ENCODE results near the gene TTYH2.

The TTYH2 gene

DNA sequence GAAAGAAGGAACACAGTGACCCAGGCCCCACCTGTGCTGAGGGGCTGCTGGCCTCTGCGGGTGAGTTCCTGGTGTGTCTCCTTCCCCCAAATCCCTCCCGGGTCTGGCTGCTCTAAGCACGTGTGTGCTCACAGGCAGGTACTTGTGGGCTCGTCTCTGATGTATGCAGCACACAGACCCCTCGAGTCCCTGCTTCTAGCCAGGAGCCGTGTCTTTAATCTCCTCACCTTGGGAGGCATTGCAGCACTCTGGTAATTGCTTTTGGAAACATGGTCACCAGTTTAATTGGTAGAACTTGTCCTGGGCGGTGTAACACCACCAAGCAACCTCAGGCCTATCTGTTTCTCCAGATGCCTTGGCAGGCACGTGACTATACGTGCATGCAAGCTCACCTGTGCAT lies 18.7 kb upstream of the TTYH2 start:
- DNase-seq, result no peak

DNA sequence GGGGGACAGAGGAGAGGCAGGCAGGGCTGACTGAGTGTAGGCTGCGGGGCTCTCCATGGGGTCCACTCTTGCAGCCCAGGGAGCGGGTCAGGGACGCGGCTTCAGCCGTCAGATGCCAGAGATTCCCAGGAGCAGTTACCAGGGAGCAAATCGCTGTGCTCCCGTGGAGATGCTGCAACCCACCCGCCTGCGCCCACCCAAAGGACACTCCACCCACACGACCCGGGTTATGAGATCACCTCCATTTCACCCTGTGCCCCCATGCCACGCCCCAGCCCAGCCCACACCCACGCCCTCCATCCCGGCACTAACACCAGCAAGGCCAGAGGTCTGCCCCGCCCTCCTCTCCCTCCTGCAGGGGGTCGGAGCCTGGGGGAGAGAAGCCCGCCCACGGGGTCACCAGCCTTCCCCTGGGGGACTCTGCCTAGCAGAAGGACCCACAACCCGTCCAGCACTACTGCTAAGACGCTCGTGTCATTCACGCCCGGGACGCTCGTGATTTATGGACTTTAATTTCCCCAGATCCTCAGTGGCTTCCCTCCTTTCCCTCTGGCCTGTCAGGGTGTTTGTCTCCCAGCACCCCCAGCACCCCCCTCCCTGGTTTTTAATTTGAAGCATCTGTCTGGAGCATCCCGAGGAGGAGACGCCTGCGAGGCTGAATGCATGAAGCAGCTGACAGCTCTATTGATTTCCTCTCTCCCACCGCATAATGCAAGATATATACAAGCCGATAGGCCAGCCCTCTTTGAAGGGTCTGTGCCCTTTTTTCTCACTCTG lies 16.6 kb upstream of the TTYH2 start:
- DNase-seq, result no peak

DNA sequence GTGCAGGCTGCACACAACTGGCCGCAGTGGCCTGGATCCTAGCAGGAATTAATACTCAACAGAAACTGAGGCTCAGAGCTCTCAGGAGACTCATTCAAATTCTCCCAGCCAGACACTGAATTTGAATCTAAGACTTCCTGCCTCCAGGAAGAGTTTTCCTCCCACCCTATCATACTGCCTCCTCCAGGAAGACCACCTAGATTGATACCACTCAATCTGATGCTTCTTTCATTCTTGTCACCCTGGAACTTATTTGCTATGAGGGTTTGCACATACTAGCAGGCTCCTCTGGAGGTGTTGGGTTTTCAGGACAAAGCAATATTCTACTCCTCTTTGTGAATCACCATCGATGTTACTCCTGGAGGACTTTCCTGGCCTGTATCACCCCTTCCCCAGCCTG lies 15.6 kb upstream of the TTYH2 start:
- DNase-seq, result no peak

DNA sequence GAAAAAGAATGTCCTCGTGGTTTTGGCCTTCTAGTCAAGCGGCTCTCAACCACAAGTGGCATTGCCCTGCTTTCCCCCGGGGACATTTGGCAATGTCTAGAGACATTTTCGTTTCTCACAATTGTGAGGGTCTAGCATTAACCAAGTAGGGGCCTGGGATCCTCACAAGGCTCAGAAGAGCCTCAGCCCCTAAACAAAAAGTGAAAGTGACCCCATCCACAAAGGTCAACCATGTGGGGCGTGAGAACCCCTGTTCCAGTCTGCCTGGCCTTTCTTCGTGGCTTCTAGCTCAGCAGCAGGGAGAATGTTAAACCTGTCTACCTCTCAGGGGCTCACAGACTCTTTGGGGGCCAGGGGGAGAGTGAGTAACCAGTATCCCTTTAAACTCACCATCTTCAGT lies 14.7 kb upstream of the TTYH2 start:
- no peak for DNase-seq

DNA sequence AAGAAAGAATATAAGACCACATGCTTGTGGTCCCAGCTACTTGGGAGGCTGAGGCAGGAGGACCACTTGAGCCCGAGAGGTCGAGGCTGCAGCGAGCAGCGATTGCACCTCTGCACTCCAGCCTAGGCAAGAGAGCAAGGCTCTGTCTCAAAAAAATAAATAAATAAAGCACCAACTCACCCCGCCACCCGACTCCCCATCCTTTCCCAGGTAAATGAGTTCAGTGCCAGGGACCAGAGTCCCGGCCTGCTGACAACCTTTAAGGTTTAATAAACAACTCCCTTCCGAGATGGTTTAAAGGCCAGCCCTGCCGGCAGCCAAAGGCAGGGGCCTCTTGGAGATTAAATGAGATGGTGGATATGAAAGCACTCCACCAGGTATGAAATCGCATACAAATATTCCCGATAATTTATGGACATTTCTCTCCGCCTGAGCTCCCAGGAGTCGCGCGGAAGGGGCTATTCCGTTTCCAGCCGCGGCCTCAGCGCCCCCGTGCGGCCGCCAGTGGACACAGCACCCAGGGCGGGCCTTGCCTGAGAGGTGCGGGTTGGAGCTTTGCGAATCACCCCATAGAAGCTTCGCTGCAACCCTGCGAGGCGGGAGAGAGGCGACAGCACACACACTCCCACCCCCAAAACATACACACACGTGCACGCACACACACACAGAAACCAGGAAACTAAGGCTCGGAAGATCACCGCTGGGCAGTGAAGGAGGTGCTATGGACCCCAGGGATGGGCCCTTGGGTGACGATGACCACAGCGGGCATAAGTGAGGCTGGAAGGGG lies 13.9 kb upstream of the TTYH2 start:
- DNase-seq, result peak; percentile 45

DNA sequence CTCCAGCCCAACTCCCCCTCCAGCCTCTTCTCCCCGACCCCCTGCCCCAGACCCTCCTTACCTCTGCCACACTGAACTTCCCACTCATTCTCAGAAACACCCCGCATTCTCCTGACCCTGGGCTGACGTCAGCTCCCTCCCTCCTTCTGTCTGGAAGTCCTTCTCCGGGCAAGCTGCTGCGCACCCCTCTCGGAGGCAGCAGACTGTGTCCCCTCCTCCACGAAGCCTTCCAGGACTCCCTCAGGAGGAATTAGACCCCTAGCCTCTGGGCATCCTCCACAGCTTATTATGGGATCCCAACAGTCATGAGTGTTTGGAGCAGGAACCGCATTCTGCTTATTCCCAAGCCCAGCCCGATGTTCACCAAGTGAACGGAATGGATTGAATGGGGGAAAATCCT lies 13.3 kb upstream of the TTYH2 start:
- no peak for DNase-seq

DNA sequence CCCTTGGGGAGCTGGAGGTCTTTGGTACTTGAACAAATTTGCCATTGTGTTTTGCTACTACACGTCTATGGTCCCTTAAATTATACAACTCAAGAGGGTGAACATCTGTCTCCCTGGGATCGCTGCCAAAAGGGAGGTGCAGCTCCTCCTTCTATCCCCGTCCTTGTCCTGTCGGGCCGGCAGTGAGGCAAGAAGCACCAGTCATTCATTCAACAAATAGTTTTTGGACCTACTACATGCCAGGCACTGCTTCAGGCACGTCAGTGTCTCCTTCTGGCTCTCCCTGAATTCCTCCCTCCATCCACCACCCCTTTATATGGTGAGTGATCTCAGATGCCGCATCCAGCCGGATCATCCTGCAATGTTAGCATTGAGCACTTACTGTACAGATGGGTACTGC lies 12.1 kb upstream of the TTYH2 start:
- peak; percentile 94 for DNase-seq

DNA sequence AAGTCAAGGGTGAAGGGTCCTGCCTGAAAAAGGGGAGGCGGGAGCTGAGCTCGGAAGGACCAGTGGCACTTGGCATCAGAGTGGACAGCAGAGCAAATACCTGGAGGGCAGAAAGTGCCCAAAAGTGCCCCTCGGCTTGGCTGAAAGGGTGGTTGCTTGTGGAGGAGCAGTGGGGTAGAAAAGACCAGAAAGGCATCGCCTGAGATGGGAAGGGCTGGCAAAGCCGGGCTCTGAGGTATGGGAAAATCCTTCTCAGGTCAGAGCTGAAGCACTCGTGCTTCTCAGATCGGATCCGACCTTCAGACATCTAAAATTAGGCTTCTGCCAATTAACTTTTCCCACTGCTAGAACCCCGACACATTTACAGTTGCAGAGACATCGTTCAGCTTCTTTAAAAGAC lies 11.4 kb upstream of the TTYH2 start:
- DNase-seq, result no peak

DNA sequence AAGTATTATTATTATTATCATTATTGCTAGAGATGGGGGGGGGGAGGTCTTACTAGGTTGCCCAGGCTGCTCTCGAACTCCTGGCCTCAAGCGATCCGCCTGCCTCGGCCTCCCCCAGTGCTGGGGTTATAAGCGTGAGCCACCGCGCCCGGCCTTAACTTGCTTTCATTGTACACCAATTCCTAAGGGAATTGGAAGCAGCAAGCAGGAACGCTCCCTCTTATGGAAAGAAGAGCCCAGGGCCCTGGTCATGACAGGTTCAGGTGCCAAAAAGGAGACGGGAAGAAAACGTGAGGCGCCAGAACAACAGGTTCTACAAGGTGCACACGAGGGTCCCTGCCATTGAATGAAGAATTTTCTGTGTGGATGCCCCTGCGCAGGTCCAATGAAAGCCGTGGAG lies 10.4 kb upstream of the TTYH2 start:
- DNase-seq, result peak; percentile 62

DNA sequence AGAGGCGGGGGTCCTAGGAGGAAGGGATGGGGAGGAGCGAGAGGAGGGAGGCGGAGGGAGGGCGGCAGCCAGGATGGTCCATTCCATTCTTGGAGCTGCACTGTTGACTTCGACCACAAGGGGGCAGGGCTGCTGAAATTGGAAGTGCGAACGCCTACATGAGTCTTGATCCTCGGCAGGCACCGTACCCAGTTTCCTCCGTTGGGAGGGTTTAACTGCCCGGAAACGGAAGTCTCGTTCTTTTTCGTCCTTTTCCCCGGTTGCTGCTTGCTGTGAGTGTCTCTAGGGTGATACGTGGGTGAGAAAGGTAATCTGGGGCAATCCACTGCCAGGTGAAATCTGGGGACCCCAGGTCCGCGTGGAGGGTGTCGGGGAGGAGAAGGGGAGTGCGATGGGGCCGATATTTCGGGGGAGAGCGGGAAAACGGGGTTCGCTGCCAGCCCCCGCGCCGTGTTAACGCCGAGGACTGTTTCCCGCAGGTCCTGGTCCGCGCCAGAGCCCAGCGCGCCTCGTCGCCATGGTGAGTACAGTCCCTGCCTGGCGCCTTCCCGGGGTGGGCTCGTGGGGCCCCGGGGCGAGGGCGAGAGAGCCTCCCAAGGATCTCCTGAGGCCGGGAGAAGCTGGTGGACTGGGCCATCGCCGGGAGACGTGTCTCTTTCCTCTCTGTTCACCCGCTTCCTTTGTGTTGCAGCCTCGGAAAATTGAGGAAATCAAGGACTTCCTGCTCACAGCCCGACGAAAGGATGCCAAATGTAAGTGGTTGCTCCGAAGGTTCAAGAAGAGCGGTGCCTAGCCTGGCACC lies 9.7 kb upstream of the TTYH2 start, which contains the start of gene RPL38:
RPL38 (plus strand) TSS at position 240 of the 802 bp plus-strand sequence; CDS start at position 518, 278 bp downstream.
- peak; percentile 99 for DNase-seq

DNA sequence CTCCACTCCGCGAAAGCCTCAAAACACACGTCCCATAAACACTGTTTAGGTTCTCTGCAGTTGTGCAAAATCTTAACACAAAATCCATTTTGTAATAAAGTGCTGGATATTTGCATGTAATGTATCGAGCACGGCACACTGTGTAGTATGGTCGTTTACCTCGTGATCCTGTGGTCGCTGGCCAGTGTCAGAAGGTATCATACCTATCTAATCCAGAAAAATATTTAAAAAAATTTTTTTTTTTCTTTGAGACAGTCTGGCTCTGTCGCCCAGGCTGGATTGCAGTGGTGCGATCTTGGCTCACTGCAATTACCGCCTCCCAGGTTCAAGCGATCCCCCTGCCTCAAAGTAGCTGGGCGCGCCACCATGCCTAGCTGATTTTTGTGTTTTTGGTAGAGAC lies 8.9 kb upstream of the TTYH2 start:
- no peak for DNase-seq

DNA sequence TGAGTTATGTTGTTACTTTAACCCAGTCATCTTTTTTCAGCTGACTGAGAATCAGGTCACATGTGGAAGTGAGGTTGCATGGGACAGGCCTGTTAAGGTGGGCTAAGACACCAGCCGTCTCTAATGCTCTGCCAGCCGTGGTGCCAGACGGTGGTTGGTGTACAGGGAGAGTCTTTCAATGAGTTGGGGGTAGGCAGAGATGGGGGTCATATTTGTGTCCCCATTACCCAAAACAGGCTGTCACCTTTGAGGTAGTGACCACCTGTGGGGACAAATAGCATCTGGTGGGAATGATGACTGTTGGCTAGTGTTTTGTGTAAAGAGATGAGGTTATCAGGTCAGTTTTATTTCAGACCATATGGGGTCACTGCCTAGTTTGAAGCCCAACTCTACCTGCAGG lies 8.1 kb upstream of the TTYH2 start:
- DNase-seq, result no peak

DNA sequence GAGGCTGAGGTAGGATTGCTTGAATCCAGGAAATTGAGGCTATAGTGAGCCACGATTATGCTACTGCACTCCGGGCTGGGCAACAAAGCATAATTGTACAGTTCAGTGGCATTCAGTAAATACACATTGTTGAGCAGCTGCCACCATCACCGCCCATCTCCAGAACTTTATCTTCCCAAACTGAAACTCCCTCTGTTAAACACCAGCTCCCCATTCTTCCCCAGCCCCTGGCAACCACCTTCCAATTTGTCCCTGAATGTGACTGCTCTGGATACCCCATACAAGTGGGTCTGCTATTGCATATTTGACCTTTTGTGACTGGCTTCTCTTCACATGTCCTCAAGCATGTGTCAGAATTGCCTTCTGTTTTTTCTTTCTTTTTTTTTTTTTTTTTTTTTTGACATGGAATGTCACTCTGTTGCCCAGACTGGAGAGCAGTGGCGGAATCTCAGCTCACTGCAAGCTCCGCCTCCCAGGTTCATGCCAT lies 7.0 kb upstream of the TTYH2 start:
- DNase-seq, result no peak

DNA sequence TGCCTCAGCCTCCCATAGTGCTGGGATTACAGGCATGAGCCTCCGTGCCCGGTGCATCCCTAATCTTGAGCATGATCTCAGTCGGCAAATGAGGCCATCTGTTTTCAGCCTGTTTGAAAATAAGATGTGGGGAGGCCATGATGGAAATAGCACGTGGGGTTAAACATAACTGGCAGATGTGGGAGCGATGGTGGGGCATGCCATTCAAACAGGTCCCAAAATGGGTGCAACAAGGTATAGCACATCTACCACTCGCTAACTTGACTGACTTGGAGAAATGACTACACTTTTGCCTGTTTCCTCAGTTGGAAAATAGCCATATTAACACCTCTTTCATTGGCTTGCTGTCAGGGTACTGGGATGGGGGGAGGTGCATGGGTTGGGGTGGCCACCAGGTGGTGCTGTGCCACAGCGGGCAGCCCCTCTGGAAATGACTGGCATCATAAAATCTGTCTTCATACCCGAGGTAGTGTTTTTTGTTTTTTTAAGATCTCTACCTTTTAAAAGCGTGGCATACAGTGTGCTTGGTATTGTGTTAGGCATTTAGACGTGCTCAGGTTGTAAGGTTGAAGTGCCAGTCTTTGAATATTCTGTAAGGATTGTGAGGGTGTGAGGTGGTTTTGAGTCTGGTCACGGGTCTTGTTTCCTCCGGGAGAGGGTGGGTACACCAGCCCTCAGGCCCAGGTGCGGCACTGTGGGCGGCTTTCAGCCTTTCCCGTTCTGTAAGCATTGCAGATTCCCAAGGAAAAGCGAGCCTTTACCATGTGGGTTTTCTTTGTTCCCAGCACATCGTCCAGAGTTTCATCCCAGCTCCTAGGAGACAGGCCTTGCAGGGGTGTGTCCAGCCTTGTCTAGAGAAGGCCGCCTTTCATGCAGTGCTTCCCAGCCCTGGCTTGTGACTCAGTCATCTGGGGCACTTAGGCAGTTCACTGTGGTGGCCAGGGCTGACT lies 2.9 kb upstream of the TTYH2 start:
- DNase-seq, result peak; percentile 52

DNA sequence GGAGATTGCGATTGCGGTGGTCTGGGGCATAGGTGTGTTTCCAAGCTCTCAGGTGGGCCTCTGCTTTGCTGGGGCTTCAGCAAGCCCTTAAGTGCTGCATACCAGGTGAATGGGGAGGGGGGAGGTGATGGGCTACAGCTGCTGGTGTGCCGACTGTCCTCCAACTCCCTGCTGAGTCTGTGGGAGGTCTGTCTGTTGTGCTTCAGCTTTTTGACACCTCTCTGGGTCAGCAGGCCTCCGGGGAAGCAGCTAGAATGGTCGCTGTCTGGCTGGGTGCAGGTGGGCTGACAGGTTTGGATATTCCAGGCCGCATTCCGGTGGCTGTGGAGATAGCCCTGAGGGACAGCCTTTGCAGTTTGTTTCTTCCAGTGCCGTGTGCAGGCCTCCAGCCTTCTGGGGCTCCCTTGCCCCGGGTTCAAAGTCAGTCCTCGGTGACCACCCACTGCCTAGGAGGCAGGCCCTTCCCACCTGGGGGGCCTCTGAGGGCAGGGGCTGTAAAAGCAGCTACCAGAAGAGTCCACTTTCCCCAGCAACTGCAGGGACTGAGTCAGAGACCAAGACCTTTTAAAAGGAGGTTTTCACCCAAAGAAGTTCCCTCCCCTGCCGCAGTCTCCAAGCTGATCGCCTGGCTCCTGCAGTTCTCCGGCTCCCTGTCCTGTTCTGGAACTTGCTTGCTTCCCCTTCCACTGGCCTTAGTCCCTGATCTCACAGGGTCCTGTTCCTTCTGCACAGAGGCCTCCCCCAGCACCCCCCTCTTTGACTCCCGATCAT lies 2.0 kb upstream of the TTYH2 start:
- no peak for DNase-seq

DNA sequence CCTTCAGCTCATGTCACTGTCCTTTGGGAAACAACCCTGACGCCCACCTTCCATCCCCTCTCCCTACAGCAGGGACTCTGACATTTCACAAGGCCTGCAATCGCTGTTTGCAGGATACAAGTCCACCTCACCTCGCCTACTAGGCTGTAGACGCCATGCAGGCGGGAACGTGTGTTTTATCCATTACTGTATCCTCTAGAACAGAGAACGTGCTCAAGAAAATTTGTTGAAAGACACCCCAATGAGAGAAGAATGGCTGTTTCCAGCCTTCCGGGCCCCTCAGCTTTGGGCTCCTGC lies 1.5 kb upstream of the TTYH2 start:
- DNase-seq, result no peak

DNA sequence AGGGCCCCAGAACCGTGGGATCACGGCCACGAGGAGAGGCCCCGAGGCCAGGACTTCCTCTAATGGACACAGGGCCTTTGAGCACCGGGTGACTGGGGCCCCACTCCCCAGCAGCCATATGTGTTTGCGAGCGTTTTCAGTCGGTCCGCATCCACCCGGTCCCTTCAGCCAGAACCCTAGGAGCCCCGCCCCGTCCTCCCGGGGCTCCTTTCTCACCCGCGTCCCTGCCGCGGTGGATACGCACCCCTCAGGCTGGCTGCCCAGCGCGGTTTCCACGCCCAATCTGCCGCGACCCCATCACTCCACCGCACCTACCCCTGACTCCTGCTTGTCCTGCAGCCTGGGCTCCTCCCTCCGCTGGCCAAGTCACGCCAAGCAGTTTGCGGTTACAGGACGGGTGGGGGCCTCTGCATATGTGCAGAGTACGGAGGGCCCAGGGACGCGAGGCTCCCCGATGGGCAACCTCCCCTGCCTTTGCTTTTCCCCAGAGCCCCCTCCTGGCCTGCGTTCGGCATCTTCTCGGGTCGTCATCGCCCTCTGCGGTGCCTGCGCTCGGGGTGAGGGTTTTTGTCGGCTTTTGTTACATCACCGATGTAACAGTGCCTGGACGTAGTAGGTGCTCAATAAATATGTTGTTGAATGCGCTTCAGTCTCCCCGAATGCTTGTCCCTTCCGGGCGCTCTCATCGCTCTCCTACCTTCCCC lies 1.0 kb upstream of the TTYH2 start:
- DNase-seq, result no peak

DNA sequence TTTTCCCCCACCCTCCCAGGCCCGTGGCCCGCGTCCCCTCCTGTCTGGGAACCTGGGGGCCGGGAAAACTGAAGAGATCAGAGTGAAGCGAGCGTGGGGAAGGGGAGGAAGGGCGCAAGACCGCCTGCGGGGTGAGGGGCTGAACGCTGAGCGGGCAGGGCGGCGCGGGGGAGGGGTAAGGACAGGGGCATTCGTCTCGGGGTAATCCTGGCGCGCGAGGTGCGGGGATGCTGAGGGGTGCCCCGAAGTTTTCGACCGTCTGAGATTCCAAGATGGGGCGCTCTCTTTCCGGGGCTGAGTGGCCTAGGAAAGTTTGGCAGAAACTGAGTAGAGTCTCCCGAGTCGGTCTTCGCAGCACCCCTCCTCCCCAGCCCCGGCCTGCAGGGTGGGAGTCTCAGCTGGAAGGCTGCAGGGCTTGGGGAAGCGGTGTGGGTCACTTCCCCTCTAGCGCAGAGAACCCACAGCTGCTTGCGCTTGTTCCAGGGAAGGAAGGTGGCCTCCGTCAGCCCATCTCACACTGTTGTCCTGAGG lies 555 bp downstream of the TTYH2 start:
- no peak for DNase-seq

DNA sequence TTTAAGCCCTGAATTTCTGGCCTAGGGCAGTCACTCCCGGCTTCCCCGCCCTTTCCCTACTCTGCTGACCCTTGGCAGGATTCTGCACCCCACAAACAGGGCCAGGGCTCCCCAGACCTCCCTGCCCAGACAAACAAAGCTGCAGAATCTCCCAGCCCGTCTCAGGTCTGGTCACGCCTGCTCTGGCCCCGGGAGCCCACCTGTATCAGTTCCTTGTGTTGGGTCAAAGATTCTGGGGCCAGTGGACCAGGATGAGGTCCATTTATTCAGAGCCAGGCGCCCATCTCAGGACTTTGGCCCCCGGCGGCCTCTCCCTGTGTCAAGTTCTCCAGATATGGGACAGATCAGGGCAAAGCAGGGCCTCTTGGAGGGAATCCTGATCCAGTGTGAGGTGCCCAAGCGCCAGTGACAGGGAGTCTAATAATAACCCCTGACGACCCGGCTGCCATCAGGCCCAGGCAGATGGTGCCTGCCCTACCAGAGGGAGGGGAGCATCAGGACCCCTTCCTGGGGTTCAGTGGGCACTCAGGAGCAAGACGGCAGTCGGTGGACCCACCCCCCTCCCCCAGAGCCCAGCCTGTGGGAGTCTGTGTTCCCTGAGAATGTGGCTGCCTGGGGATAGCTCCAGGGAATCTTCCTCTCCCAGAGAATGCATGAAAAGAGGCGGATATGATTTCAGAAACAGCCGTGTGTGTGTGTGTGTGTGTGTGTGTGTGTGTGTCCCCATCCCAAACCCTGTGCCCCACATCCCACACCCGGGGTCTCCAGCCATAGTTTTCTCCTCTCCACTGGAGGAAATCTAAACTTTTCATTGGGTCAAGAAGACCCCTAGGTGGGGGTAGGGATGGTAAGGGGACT lies 1.3 kb downstream of the TTYH2 start:
- no peak for DNase-seq

DNA sequence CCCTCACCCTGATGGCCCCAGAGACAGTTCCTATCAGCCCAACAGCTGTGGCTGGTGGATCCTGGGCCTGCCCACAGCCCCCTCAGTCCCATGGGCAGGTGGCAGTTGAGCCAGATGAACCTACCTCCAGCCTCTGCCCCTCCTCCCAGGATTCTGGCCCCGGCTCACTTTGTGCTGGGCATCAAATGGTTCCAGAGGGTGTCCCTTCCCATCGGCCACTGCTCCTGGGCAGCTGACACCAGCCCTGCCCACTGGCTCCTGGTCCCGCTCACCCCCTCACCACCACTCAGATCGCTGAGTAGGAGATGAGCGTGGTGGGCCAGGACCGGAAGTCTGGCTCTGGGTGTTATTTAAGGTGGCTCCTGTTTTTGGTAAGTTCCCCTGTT lies 2.0 kb downstream of the TTYH2 start:
- no peak for DNase-seq

All from NCI-H1436 (cell line).